ENCODE data around the gene BCAS1.

Gene BCAS1

DNA sequence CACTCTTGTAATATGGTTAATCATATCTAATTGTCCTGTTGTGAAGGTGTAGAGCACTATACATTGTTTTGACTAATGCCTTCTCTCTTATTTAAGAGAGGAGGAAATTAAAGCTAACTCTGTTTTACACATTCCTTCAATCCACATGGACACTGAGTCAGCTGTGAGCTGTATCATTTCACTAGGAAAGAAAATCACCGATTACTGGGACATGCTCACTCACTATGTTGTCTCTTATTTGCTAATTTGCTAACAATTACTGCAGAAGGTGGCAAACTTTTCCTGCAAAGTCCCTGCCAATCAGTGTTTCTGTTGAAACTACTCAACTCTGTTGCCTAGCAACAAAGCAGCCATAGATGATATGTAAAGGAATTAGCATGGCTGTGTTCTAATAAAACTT lies 98.2 kb downstream of the BCAS1 start:
- H3K79me2 ChIP-seq (ENCODE audit: low read length) = no peaks in the 10 kb centered on the region
- H3K4me3 ChIP-seq (ENCODE audit: low read length) = no peak overlapping the region
- peaks cover 5% of the 10 kb centered on the region for H3K4me1 ChIP-seq (ENCODE audit: low read length)
- H3F3A ChIP-seq (ENCODE audit: insufficient read depth, low read length) = no peaks in the 10 kb centered on the region
- H4K20me1 ChIP-seq (ENCODE audit: insufficient read depth, low read length) = no peaks in the 10 kb centered on the region
- H3K9me2 ChIP-seq (replicated peaks; ENCODE audit: insufficient read depth, low read length) = no peaks in the 10 kb centered on the region
- no peaks in the 10 kb centered on the region for H3K9me3 ChIP-seq (replicated peaks; ENCODE audit: insufficient read depth, low read length)
- no peaks in the 10 kb centered on the region for H3K27me3 ChIP-seq (replicated peaks; ENCODE audit: insufficient read depth, low read length)
- TF ChIP-seq EZH2phosphoT487 (IDR thresholded peaks at IDR 0.05; ENCODE audit: low read length) = no peak
- TF ChIP-seq EZH2 (optimal IDR thresholded peaks at IDR 0.05; ENCODE audit: low read depth, low read length) = no peak
- TF ChIP-seq, protein P1, sequence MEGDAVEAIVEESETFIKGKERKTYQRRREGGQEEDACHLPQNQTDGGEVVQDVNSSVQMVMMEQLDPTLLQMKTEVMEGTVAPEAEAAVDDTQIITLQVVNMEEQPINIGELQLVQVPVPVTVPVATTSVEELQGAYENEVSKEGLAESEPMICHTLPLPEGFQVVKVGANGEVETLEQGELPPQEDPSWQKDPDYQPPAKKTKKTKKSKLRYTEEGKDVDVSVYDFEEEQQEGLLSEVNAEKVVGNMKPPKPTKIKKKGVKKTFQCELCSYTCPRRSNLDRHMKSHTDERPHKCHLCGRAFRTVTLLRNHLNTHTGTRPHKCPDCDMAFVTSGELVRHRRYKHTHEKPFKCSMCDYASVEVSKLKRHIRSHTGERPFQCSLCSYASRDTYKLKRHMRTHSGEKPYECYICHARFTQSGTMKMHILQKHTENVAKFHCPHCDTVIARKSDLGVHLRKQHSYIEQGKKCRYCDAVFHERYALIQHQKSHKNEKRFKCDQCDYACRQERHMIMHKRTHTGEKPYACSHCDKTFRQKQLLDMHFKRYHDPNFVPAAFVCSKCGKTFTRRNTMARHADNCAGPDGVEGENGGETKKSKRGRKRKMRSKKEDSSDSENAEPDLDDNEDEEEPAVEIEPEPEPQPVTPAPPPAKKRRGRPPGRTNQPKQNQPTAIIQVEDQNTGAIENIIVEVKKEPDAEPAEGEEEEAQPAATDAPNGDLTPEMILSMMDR (IDR thresholded peaks at IDR 0.05; ENCODE audit: low read length) = no peak
- no peak overlapping the region for H3K4me2 ChIP-seq (ENCODE audit: low read depth, low read length)
- H2AFZ ChIP-seq (ENCODE audit: low read length) = no peak overlapping the region
- no peak for DNase-seq
- no peak overlapping the region for H3K27ac ChIP-seq (ENCODE audit: low read length)
- H3K9ac ChIP-seq (ENCODE audit: low read length) = no peak overlapping the region
- H3K36me3 ChIP-seq (replicated peaks; ENCODE audit: insufficient read depth, low read length) = no peaks in the 10 kb centered on the region

DNA sequence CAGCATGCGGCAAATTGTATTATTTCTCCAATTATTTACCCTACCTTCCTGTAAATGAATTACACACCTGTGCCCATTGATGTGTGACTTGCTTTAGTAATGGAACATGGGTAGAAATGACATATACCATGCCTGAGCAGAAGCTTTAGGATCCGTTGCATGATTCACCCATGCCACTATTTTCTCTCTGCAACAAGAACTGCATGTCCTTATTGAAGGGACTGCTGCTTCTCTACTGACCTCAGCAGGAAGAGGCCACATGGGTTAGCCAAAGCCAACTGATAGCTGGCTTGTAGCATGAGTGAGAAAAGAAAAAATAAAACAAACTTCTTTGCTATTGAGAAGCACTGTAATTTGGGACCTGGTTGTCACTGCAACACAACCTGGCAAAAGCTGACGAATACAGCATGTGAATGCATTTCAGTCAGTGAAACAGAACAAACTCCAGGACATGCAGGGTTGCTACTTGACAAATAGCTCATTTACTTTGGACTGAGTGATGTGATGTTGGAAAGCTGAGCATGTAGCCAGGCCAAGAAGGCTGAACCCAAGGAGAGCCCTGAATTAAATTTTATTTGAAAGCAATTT lies 99.2 kb downstream of the BCAS1 start:
- no peaks in the 10 kb centered on the region for H3K36me3 ChIP-seq (replicated peaks; ENCODE audit: insufficient read depth, low read length)
- TF ChIP-seq EZH2phosphoT487 (IDR thresholded peaks at IDR 0.05; ENCODE audit: low read length) (no peak), EZH2 (optimal IDR thresholded peaks at IDR 0.05; ENCODE audit: low read depth, low read length) (no peak)
- TF ChIP-seq, protein P1 (IDR thresholded peaks at IDR 0.05; ENCODE audit: low read length) = no peak
- H3F3A ChIP-seq (ENCODE audit: insufficient read depth, low read length) = peaks cover 5% of the 10 kb centered on the region
- no peak overlapping the region for H3K4me3 ChIP-seq (ENCODE audit: low read length)
- no peaks in the 10 kb centered on the region for H3K27me3 ChIP-seq (replicated peaks; ENCODE audit: insufficient read depth, low read length)
- no peaks in the 10 kb centered on the region for H3K79me2 ChIP-seq (ENCODE audit: low read length)
- H3K4me1 ChIP-seq (ENCODE audit: low read length) = peaks cover 14% of the 10 kb centered on the region
- no peaks in the 10 kb centered on the region for H4K20me1 ChIP-seq (ENCODE audit: insufficient read depth, low read length)
- H3K9me2 ChIP-seq (replicated peaks; ENCODE audit: insufficient read depth, low read length) = no peaks in the 10 kb centered on the region
- no peak for DNase-seq
- H3K4me2 ChIP-seq (ENCODE audit: low read depth, low read length) = no peak overlapping the region
- H3K9ac ChIP-seq (ENCODE audit: low read length) = no peak overlapping the region
- no peak overlapping the region for H3K27ac ChIP-seq (ENCODE audit: low read length)
- no peak overlapping the region for H2AFZ ChIP-seq (ENCODE audit: low read length)
- no peaks in the 10 kb centered on the region for H3K9me3 ChIP-seq (replicated peaks; ENCODE audit: insufficient read depth, low read length)

DNA sequence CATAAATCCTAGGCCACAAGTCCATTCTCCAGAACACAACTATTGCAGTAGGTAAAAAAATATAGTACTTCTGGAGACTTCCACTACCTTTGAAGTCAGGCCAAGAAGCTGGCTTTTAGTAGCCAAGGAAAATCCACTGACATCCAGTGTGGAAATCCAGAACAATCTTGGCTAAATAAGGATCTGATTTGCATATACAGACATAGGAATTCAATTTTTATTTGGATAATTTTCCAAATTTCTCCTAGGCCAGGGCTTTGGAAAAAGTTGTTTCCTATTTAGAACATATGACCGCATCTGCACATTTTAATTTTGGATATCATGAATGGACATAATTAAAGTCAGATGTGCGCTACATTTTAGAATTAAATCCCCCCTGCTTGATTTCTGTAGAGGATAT lies 100.2 kb downstream of the BCAS1 start:
- TF ChIP-seq, protein P1 (IDR thresholded peaks at IDR 0.05; ENCODE audit: low read length) = no peak
- TF ChIP-seq EZH2phosphoT487 (IDR thresholded peaks at IDR 0.05; ENCODE audit: low read length) = no peak
- Histone ChIP-seq H3K9me3 (replicated peaks; ENCODE audit: insufficient read depth, low read length) (no peaks in the 10 kb centered on the region), H3K79me2 (ENCODE audit: low read length) (no peaks in the 10 kb centered on the region), H3K4me1 (ENCODE audit: low read length) (peaks cover 15% of the 10 kb centered on the region), H3F3A (ENCODE audit: insufficient read depth, low read length) (peaks cover 6% of the 10 kb centered on the region), H3K27ac (ENCODE audit: low read length) (no peak overlapping the region), H3K36me3 (replicated peaks; ENCODE audit: insufficient read depth, low read length) (no peaks in the 10 kb centered on the region), H3K4me3 (ENCODE audit: low read length) (no peak overlapping the region), H3K9ac (ENCODE audit: low read length) (no peak overlapping the region), H3K9me2 (replicated peaks; ENCODE audit: insufficient read depth, low read length) (no peaks in the 10 kb centered on the region), H2AFZ (ENCODE audit: low read length) (no peak overlapping the region), H3K4me2 (ENCODE audit: low read depth, low read length) (no peak overlapping the region), H4K20me1 (ENCODE audit: insufficient read depth, low read length) (no peaks in the 10 kb centered on the region), H3K27me3 (replicated peaks; ENCODE audit: insufficient read depth, low read length) (no peaks in the 10 kb centered on the region)
- DNase-seq = no peak
